ENCODE results near the gene PMP22.
"Not testable (repeated sequence)": the region's sequence is repeated elsewhere in the genome, so short reads cannot be mapped to it uniquely, and the experiment has no call there.

PMP22 gene

DNA sequence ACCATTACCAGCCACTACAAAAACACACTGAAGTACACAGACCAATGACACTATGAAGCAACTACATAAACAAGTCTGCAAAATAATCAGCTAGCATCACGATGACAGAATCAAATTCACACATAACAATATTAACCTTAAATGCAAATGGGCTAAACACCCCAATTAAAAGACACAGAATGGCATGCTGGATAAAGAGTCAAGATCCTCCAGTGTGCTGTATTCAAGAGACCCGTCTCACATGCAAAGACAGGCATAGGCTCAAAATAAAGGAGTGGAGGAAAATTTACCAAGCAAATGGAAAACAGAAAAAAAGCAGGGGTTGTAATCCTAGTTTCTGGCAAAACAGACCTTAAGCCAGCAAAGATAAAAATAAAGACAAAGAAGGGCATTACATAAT is 64.6 kb downstream of the PMP22 start:
- DNase-seq = not testable (repeated sequence)

DNA sequence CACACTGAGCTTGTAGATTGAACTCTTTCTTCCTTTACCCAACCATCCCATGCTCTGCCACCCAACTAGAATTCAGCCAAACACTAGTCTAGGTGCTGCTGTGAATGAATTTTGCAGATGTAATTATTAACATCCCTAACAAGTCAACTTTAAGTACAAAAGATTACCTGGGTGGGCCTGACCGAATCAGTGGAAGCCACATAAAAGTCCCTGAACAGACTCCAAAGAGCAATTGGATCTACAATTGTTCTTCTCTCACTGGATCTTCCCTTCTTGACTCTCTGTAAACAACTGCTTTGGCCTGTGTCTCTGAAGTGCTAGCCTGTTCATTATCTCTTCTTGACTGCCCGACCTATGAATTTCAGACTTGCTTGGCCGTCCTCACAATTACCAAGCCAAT is 67.9 kb downstream of the PMP22 start:
- no peak for DNase-seq

DNA sequence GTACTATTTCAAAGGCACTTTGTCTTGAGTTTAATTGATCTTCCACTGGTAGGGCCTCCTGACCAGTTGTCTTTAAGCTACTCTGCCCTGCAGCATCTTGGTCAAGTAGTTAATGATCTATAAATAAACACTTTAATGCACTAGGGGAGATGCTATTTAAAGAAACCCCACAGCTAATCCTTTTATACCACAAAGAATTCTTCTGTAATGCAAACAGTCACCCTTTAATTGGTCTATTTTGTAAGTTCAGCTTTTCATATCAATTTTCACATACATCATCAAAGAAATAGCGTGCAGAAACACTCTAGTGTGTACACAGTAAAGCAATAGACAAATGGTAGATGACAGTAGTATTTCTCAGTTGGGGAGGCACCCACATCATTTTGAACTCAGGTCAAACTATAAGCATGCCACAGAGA is 70.3 kb downstream of the PMP22 start:
- no peak for DNase-seq

DNA sequence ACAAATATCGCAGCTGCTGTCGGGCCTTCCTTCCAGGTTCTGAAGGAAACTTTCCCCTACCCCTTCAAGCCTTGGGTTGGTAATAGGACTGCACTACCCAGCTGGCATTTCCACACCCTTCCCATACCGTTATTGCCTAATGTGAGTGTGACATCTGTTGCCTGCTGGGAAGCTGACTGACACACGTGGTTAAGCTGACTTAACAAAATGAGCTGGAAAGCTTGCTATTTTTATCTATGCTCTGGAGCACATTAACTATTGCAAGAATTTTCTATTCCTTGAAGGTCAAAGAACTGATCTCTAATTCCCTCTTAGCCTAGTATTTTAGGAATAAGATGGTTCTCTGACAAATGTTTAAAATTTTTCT is 79.5 kb downstream of the PMP22 start:
- peak; percentile 47 for DNase-seq

DNA sequence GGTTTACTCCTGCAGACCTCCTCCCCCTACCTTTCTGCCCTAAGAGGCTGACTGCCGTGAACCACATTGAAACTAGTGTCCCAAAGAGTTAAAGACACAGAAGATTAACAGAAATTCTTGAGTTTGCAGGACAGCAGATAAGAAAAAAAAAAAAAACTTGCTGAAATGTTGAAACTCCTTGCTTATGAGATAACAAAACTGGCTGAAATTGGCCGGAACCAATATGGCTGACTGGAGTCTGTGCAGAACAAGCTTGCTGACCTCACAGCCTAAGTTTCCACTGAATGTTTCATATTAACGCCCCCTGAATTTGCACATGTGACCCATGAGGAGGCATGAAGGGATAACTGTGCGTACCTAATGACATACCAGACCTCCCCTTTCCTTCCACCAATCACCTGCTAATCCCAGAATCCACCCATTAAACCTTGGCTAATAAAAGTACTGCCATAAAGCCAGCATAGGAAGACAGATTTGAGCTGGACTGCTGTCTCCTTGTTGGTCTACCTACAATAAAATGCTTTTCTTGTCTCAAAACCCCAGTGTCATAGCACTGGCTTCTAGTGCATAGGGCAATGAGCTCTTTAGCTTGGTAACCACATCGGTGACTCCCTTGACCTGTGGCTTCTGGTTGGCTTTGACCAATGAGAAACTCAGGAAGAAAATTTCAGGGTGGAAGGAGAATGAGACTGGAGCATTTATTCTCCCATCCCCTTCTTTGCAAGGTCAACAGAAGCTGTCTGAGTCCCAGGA is 80.1 kb downstream of the PMP22 start:
- peak; percentile 29 for DNase-seq

DNA sequence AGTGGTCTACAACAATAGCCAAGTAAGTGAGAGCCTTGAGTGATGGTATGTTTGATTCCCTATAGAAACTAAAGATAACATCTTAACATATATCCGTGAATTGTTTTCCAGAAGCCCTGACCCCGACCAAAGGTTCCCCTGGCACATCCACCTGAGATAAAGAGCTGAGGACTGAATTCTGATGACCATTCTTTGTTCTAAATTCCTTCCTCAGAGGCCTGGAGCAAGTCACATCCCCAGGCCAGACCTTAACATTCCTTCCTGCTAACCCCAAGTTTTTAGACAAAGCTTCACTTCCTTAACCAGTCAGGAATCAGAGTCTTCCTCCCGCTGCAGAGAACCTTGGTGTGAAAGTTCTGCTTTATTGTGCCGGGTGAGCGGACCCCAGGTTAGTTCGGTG is 83.3 kb downstream of the PMP22 start:
- no peak for DNase-seq

DNA sequence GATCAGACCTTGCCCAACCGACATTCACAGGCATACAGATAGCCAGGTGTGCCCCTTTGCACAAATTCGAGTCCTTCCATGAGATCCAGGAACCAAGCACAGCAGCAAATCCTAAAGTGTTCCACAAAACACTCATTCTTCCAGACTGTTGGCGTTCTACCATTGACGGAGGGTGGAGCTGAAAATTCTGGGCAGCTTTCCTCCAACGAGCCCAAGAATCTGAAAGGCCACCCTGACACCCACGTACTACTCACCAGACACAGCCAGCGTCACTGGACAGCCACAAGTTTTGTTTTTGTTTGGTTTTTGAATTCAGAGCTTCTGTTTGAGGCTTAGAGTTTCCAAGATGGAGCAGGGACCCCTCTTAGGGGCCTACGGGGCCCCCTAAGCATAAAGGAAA is 83.8 kb downstream of the PMP22 start:
- no peak for DNase-seq

DNA sequence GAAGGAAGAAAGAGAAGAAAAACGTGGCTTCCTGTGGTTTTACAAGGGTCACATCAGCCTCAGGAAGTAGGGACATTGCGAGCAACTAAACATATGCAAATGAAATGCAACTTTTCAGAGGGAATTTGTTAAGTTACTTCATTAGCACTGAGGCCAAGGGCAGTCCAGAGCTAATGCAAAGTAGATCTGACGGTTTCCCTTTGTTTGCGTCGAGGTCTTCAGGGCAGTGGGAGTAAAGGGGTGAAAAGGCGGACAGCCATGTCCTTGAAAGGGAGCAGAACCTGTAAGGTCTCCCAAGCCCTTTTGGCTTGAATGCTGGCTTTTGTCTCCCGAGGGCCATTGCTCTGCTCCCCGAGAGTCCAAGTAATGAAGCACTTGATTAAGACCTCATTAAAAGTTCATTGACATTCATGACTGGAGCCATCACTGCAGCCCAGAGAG is 85.0 kb downstream of the PMP22 start:
- no peak for DNase-seq
